NB4 (cell line): Measurements from ENCODE around the gene KCNK15.

Source experiments
- MYC ChIP-seq: IDR thresholded peaks from 2 replicates; pipeline ENCODE4 v1.6.1; 2011; ENCODE audit warnings: low read depth, low read length
- POLR2A ChIP-seq: IDR thresholded peaks from 2 replicates; pipeline ENCODE4 v1.6.1; 2011; ENCODE audit warnings: mild to moderate bottlenecking; ENCODE audit not compliant: insufficient read length; ENCODE audit errors: extremely low read depth
- TF ChIP-seq, protein P1 (sequence below): IDR thresholded peaks from one replicate; pipeline ENCODE4 v1.5.1; 2012; ENCODE audit warnings: low read depth, low read length

DNA sequence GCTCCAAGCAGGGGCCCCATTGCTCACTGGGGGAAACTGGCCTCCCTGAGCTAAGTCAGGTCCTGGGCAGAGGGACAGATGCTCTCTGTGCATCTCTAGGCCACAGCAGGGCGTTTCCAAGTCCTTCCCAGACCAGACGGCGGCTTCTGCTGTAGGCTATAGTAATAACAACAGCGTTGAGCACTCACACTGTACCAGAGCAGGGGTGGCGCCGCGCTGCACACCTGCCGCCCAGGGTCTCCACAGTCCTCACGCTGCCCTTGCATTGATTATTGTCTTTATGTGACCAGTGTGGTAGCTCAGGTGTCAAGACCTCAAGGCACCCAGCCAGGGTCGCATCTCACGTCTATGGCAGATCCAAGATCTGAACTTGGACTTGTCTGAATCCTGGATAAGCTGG lies 45.4 kb upstream of the KCNK15 start:
- TF ChIP-seq, protein P1, sequence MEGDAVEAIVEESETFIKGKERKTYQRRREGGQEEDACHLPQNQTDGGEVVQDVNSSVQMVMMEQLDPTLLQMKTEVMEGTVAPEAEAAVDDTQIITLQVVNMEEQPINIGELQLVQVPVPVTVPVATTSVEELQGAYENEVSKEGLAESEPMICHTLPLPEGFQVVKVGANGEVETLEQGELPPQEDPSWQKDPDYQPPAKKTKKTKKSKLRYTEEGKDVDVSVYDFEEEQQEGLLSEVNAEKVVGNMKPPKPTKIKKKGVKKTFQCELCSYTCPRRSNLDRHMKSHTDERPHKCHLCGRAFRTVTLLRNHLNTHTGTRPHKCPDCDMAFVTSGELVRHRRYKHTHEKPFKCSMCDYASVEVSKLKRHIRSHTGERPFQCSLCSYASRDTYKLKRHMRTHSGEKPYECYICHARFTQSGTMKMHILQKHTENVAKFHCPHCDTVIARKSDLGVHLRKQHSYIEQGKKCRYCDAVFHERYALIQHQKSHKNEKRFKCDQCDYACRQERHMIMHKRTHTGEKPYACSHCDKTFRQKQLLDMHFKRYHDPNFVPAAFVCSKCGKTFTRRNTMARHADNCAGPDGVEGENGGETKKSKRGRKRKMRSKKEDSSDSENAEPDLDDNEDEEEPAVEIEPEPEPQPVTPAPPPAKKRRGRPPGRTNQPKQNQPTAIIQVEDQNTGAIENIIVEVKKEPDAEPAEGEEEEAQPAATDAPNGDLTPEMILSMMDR, result no peak
- TF ChIP-seq POLR2A, result no peak
- TF ChIP-seq MYC, result no peak
